MCF 10A (cell line): ENCODE results near the gene AP4M1. TPM values are rescaled to one million over a fixed set of nuclear protein-coding genes. Genes with fewer than 3 reads are reported as not detected.

ENCODE experiments used
- Bru-seq: library from RNA; stranded (reverse); fragments of 400-500 nt; gene quantifications from one replicate; lab custom pipeline; 2021; lab: Mats Ljungman, UMichigan
- BruChase-seq, 2 experiments: library from RNA; stranded (reverse); fragments of 400-500 nt; gene quantifications; one replicate each; lab custom pipeline; 2021; lab: Mats Ljungman, UMichigan
- BruUV-seq: library from RNA; stranded (reverse); fragments of 400-500 nt; replicated peaks from 2 replicates; lab custom pipeline; 2021; lab: Mats Ljungman, UMichigan
- CTCF ChIA-PET: fragments of 300-600 bp; sonication (Branson Sonifier 250); formaldehyde crosslinking; extraction: SDS; loops from one replicate; lab custom pipeline; 2021; ENCODE audit warnings: antibody characterized with exemption, inconsistent platforms; lab: Yijun Ruan, JAX
- POLR2A ChIA-PET: fragments of 300-600, 350-650 bp; sonication (Branson Sonifier 250); formaldehyde crosslinking; extraction: SDS; loops from one replicate; lab custom pipeline; 2020; ENCODE audit warnings: antibody characterized with exemption, inconsistent platforms; lab: Yijun Ruan, JAX
- DNase-seq: peaks from one replicate; pipeline ENCODE4 v3.0.0-alpha.2; 2018; ENCODE audit not compliant: unreplicated experiment
- H3K27ac Mint-ChIP-seq: one replicate; pipeline ENCODE4 v1.8.0; 2022; ENCODE audit warnings: mild to moderate bottlenecking, low read depth, mixed read lengths; ENCODE audit not compliant: unreplicated experiment
- H3K27me3 Mint-ChIP-seq: one replicate; pipeline ENCODE4 v1.8.0; 2022; ENCODE audit warnings: mixed read lengths; ENCODE audit not compliant: insufficient read depth, unreplicated experiment
- H3K36me3 Mint-ChIP-seq: one replicate; pipeline ENCODE4 v1.8.0; 2022; ENCODE audit warnings: mild to moderate bottlenecking, moderate library complexity, mixed read lengths; ENCODE audit not compliant: insufficient read depth, unreplicated experiment
- H3K4me1 Mint-ChIP-seq: one replicate; pipeline ENCODE4 v1.8.0; 2022; ENCODE audit warnings: mixed read lengths; ENCODE audit not compliant: insufficient read depth, unreplicated experiment
- H3K4me3 Mint-ChIP-seq: one replicate; pipeline ENCODE4 v1.8.0; 2022; ENCODE audit warnings: mild to moderate bottlenecking, moderate library complexity, mixed read lengths; ENCODE audit not compliant: unreplicated experiment
- H3K9me3 Mint-ChIP-seq: one replicate; pipeline ENCODE4 v1.8.0; 2022; ENCODE audit warnings: mixed read lengths; ENCODE audit not compliant: unreplicated experiment
- intact Hi-C: fragments of 100-400 bp; cut with micrococcal nuclease; formaldehyde crosslinking; loops from 2 replicates; pipeline ENCODE4 v1.14.1; 2022
- long read RNA-seq: library from polyadenylated mRNA; stranded (forward); transcript quantifications from one replicate; pipeline ENCODE4 v2.0.0, GENCODE V29; 2022
- total RNA-seq: library from RNA; stranded (reverse); gene quantifications from 2 replicates; pipeline ENCODE4 v1.2.3, GENCODE V29; 2022
- TF ChIP-seq, protein P1 (sequence below): fragments of 200-600 bp; IDR thresholded peaks from one replicate; pipeline ENCODE4 v1.8.0; 2022; ENCODE audit warnings: antibody characterized with exemption, mild to moderate bottlenecking; ENCODE audit not compliant: unreplicated experiment

Gene AP4M1, protein sequence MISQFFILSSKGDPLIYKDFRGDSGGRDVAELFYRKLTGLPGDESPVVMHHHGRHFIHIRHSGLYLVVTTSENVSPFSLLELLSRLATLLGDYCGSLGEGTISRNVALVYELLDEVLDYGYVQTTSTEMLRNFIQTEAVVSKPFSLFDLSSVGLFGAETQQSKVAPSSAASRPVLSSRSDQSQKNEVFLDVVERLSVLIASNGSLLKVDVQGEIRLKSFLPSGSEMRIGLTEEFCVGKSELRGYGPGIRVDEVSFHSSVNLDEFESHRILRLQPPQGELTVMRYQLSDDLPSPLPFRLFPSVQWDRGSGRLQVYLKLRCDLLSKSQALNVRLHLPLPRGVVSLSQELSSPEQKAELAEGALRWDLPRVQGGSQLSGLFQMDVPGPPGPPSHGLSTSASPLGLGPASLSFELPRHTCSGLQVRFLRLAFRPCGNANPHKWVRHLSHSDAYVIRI
- total RNA-seq (13.5 and 13.6 TPM in 2 replicates), Bru-seq, nascent RNA (percentile 51 among the genes with signal in this experiment), BruChase-seq, experiment 1, labeled RNA remaining after a 6-hour chase (percentile 52 among the genes with signal in this experiment), BruChase-seq, experiment 2, labeled RNA remaining after a 2-hour chase (percentile 52 among the genes with signal in this experiment)
- long read RNA-seq, transcript AP4M1-201 (15 exons, 1,817 nt): major isoform, 12 of 25 reads
- long read RNA-seq, partial matches to known transcripts: 1 of 25 reads
- long read RNA-seq, other reads (novel, unspliced or antisense): 9 of 25 reads

DNA sequence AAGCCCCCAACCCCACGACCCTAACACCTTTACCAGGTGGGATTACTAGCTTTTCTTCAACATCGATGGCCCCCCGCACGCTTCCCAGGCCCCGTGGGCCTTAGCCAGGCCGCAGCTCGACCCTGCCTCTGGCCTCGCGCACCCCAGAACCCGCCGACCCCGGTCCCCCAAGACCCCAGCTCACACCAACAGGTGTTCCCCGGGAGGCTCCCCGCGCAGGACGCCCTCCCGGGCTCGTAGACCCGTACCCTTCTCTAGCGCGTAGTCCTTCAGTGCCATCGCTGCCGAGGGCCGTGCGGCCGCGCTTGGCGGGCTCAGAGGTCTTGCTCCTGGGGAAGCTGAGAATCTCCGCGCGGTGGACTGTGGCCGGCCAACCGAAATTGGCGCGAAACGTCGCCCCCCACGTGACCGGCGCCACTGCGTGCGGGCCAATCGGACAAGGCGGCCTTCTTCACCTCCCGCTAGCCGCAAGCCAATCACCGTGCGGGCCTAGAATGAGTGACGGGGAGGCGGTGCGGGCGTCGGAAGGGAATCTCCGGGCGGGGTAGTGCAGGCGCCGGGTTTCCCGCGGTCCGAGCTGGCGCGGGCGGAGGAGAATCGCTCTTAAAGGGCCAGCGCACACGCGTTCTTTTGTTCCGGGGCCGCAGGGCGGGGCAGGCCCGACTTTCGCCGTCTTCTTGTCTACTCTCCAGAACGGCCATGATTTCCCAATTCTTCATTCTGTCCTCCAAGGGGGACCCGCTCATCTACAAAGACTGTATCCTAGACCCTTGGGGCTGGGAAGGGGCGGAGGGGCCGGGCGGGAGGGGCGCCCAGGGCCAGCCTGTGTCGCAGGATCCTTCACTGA is at the start of gene AP4M1, which contains the start of gene MCM7:
AP4M1 (plus strand) TSS at position 628 of the 847 bp plus-strand sequence; CDS start at position 700, 72 bp downstream.
MCM7 (minus strand) TSS at position 382 of the 847 bp plus-strand sequence; CDS start at position 279, 103 bp downstream.
- ChIA-PET POLR2A (interaction anchor here (0.5 to 5.8 kb wide), 28 partner anchors 12 to 1526 kb away, joined by 3 to 92 read pairs (median 6); partner anchors contain the start of genes CNPY4, COPS6, LAMTOR4 and MBLAC1), CTCF (interaction anchor here (0.5 to 3.0 kb wide), 6 partner anchors 16 to 958 kb away, joined by 3 to 16 read pairs (median 3); no protein-coding TSS in a partner anchor)
- Mint-ChIP-seq H3K27me3 (no peaks in the 10 kb centered on the region), H3K4me1 (peaks cover 32% of the 10 kb centered on the region), H3K36me3 (peaks cover 75% of the 10 kb centered on the region), H3K4me3 (peak within 1 kb of the TSS; percentile 98), H3K9me3 (no peaks in the 10 kb centered on the region), H3K27ac (peak within 1 kb of the TSS; percentile 99)
- peak; percentile 99 for DNase-seq
- TF ChIP-seq, protein P1, sequence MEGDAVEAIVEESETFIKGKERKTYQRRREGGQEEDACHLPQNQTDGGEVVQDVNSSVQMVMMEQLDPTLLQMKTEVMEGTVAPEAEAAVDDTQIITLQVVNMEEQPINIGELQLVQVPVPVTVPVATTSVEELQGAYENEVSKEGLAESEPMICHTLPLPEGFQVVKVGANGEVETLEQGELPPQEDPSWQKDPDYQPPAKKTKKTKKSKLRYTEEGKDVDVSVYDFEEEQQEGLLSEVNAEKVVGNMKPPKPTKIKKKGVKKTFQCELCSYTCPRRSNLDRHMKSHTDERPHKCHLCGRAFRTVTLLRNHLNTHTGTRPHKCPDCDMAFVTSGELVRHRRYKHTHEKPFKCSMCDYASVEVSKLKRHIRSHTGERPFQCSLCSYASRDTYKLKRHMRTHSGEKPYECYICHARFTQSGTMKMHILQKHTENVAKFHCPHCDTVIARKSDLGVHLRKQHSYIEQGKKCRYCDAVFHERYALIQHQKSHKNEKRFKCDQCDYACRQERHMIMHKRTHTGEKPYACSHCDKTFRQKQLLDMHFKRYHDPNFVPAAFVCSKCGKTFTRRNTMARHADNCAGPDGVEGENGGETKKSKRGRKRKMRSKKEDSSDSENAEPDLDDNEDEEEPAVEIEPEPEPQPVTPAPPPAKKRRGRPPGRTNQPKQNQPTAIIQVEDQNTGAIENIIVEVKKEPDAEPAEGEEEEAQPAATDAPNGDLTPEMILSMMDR: no peak
- intact Hi-C loops: loop anchor here (1.0 to 2.0 kb wide), 2 partner anchors 18 to 20 kb away; partner anchors contain the start of genes CNPY4, TAF6 and ZNF3
- BruUV-seq: no TSS peak

DNA sequence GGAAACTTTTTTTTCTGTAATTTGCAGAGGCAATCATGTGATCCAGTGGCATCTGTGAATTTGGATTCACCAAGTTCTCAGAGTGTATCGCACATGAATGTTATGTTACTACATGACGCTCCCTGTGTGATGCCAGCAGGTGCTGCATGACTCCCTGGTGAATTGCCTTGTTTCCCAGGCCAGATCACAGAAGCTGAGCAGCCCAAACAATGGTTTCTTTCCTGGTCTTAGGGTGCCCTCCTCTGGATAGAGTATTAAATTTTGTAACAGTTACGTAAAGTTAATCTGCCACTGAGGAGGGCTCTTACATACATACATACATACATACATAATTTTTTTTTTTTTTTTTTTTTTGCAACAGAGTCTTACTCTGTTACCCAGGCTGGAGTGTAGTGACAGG is 48.2 kb upstream of the AP4M1 start:
- intact Hi-C loops: loop anchor here (1.0 to 10.0 kb wide), 2 partner anchors 59 to 138 kb away; partner anchors contain the start of gene TRIM4
- Mint-ChIP-seq H3K9me3 (no peaks in the 10 kb centered on the region), H3K4me3 (no peak overlapping the region), H3K4me1 (peaks cover 8% of the 10 kb centered on the region), H3K27ac (no peak overlapping the region), H3K27me3 (no peaks in the 10 kb centered on the region), H3K36me3 (peaks cover 35% of the 10 kb centered on the region)
- DNase-seq: peak; percentile 79
- TF ChIP-seq, protein P1: peak; percentile 34
- ChIA-PET POLR2A (interaction anchor here (1.2 to 1.9 kb wide), 5 partner anchors 31 to 133 kb away, joined by 3 to 11 read pairs (median 3); partner anchors contain the start of gene ZKSCAN1), CTCF (interaction anchor here (0.6 to 3.3 kb wide), 13 partner anchors 10 to 1305 kb away, joined by 3 to 39 read pairs (median 4); no protein-coding TSS in a partner anchor)
- no TSS peak for BruUV-seq

DNA sequence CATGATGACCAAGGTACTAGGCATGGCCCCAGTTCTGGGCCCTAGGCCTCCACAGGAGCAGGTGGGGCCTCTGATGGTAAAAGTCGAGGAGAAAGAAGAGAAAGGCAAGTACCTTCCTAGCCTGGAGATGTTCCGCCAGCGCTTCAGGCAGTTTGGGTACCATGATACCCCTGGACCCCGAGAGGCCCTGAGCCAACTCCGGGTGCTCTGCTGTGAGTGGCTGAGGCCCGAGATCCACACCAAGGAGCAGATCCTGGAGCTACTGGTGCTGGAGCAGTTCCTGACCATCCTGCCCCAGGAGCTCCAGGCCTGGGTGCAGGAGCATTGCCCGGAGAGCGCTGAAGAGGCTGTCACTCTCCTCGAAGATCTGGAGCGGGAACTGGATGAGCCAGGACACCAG is 44.4 kb upstream of the AP4M1 start:
- H3K27me3 Mint-ChIP-seq: no peaks in the 10 kb centered on the region
- H3K4me1 Mint-ChIP-seq: no peaks in the 10 kb centered on the region
- no peaks in the 10 kb centered on the region for H3K9me3 Mint-ChIP-seq
- no peak overlapping the region for H3K27ac Mint-ChIP-seq
- no peak for DNase-seq
- POLR2A ChIA-PET: interaction anchor here (1.2 to 1.9 kb wide), 2 partner anchors 8 to 23 kb away, joined by 4 to 6 read pairs; no protein-coding TSS in a partner anchor
- TF ChIP-seq, protein P1: no peak
- H3K36me3 Mint-ChIP-seq: peaks cover 60% of the 10 kb centered on the region
- CTCF ChIA-PET: interaction anchor here (0.9 to 1.0 kb wide), 3 partner anchors 65 to 662 kb away, joined by 3 to 4 read pairs (median 4); no protein-coding TSS in a partner anchor
- BruUV-seq: TSS peak; percentile 7
- no peak overlapping the region for H3K4me3 Mint-ChIP-seq
- intact Hi-C loops: loop anchor here (10.0 kb wide), 1 partner anchor 142 kb away; the partner anchor contains the start of gene TRIM4
